NB4 (cell line): Measurements from ENCODE around the gene ORAI3.

Experiments
- DNase-seq: peaks from one replicate; pipeline ENCODE4 v3.0.0; 2010; ENCODE audit warnings: low read depth
- H3K4me3 ChIP-seq: one replicate; pipeline ENCODE4 v1.5.1; 2011; ENCODE audit warnings: mild to moderate bottlenecking, low read depth, low read length, moderate library complexity
- MAX ChIP-seq: IDR thresholded peaks from 2 replicates; pipeline ENCODE4 v1.6.1; 2011; ENCODE audit warnings: low read depth, low read length
- MYC ChIP-seq: IDR thresholded peaks from 2 replicates; pipeline ENCODE4 v1.6.1; 2011; ENCODE audit warnings: low read depth, low read length
- POLR2A ChIP-seq: IDR thresholded peaks from 2 replicates; pipeline ENCODE4 v1.6.1; 2011; ENCODE audit warnings: mild to moderate bottlenecking; ENCODE audit not compliant: insufficient read length; ENCODE audit errors: extremely low read depth
- TF ChIP-seq, protein P1 (sequence below): IDR thresholded peaks from one replicate; pipeline ENCODE4 v1.5.1; 2012; ENCODE audit warnings: low read depth, low read length

Gene ORAI3

GRCh38 chr16:30903002-30903401 is 45.9 kb upstream of the ORAI3 start:
- TF ChIP-seq MYC: 0 out of 2 replicates have a peak, but pooled peaks have one; percentile 26
- peak; percentile 45; the same call in 1 of the 2 replicates for TF ChIP-seq MAX
- TF ChIP-seq, protein P1, sequence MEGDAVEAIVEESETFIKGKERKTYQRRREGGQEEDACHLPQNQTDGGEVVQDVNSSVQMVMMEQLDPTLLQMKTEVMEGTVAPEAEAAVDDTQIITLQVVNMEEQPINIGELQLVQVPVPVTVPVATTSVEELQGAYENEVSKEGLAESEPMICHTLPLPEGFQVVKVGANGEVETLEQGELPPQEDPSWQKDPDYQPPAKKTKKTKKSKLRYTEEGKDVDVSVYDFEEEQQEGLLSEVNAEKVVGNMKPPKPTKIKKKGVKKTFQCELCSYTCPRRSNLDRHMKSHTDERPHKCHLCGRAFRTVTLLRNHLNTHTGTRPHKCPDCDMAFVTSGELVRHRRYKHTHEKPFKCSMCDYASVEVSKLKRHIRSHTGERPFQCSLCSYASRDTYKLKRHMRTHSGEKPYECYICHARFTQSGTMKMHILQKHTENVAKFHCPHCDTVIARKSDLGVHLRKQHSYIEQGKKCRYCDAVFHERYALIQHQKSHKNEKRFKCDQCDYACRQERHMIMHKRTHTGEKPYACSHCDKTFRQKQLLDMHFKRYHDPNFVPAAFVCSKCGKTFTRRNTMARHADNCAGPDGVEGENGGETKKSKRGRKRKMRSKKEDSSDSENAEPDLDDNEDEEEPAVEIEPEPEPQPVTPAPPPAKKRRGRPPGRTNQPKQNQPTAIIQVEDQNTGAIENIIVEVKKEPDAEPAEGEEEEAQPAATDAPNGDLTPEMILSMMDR: no peak
- TF ChIP-seq POLR2A: no peak
- peak overlapping the region; percentile 32 for H3K4me3 ChIP-seq
- peak; percentile 47 for DNase-seq

- TF ChIP-seq MYC: 0 out of 2 replicates have a peak, but pooled peaks have one; percentile 21
- peak; percentile 42 for TF ChIP-seq POLR2A
- TF ChIP-seq, protein P1: no peak
- TF ChIP-seq MAX: peak; percentile 48
- H3K4me3 ChIP-seq: peak overlapping the region; percentile 32
- peak; percentile 96 for DNase-seq
Measured at GRCh38 chr16:30903596-30903995, 45.3 kb upstream of the ORAI3 start.

DNA sequence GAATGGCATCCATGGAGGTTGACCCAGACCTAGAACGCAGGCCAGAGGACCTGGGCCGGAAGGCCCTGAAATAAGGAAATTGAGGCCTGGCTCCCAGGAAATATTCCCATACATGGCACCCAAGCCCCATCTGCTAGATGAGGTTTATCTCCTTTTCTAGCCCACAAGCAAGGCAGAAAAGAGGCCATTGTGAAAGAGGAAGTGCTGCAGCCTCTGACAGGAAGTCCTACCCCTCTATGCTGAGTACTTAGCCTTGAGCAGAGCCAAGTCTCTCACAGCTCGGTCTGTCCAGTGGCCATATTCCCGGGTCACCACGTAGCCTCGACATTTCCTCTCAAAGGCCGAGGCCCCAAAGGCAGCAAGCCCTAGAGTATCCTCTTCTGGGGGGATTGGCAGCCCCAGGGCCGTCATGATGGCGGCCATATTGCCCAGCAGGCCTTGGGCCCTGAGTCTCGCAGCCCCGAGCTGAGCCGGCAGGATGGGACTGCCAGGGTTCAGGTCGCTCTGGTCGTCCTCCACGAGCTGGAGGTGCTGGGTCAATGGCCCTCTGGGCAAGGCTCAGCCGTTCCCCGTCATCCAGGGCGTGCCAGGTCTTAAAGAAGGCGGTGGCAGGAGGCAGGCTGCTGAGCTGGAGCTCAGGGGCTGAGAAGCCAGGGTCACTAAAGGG is 44.6 kb upstream of the ORAI3 start:
- peak overlapping the region; percentile 32 for H3K4me3 ChIP-seq
- peak; percentile 75 for DNase-seq
- TF ChIP-seq MAX: no peak
- no peak for TF ChIP-seq MYC
- TF ChIP-seq, protein P1: no peak
- TF ChIP-seq POLR2A: no peak

DNA sequence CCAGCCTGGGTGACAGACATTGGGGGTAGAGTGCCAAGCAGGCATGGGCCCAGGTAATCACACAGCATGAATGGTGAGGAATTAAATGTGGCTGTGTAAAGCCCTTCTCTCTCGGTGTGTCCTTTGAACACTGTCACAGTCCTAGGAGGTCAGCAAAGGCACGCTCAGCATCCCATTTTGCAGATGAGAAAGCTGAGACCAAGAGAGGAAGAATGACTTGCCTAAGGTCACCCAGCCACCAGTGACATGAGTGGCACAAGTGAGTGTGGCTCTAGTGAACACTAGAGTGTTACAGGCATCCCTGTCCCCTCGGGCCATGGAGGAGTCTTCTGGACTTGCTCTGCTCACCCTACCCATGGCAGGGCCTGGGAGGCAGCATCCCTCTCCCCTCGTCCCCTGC is 41.8 kb upstream of the ORAI3 start:
- TF ChIP-seq, protein P1: no peak
- TF ChIP-seq MAX (no peak), MYC (no peak), POLR2A (no peak)
- DNase-seq: no peak
- no peak overlapping the region for H3K4me3 ChIP-seq

- DNase-seq: no peak
- TF ChIP-seq MYC: no peak
- no peak for TF ChIP-seq POLR2A
- no peak for TF ChIP-seq MAX
- TF ChIP-seq, protein P1: no peak
- no peak overlapping the region for H3K4me3 ChIP-seq
Measured at GRCh38 chr16:30910427-30911029, 38.3 kb upstream of the ORAI3 start.
